Heart right ventricle (tissue), 16 donors: ENCODE measurements around the gene LARGE1. TPM values are rescaled to one million over a fixed set of nuclear protein-coding genes. Genes with fewer than 3 reads are reported as not detected.

Experiments
- ATAC-seq, 8 donors: fragments of 200-7000 bp; cut with Tn5 transposase; one replicate each; pipeline ENCODE4 v1.9.1; 2020; ENCODE audit warnings: mild to moderate bottlenecking in 8 of 8, moderate library complexity in 8 of 8, moderate number of reproducible peaks in 1 of 8
- DNase-seq, 2 donors: peaks; one replicate each; pipeline ENCODE4 v3.0.0-alpha.2; 2020
- H3K27ac ChIP-seq, 10 donors: fragments of 200-600 bp; sonication (generic) in 2 of 10; one replicate each; pipeline versions ENCODE4 v1.5.0 to v1.8.0; 2020 to 2022; ENCODE audit warnings: mild to moderate bottlenecking in 3 of 10
- H3K27me3 ChIP-seq, 7 donors: fragments of 200-600 bp; one replicate each; pipeline ENCODE4 v1.8.0; 2021 to 2022; ENCODE audit warnings: mild to moderate bottlenecking in 2 of 7
- H3K36me3 ChIP-seq, 9 donors: fragments of 200-600 bp; sonication (generic) in 1 of 9; one replicate each; pipeline versions ENCODE4 v1.5.0 to v1.8.0; 2020 to 2022; ENCODE audit warnings: mild to moderate bottlenecking in 2 of 9
- H3K4me1 ChIP-seq, 9 donors: fragments of 200-600 bp; sonication (generic) in 1 of 9; one replicate each; pipeline versions ENCODE4 v1.5.0 to v1.8.0; 2020 to 2022; ENCODE audit warnings: mild to moderate bottlenecking in 4 of 9
- H3K4me3 ChIP-seq, 10 donors: fragments of 200-600 bp; sonication (generic) in 2 of 10; one replicate each; pipeline versions ENCODE4 v1.5.0 to v1.8.0; 2020 to 2022; ENCODE audit warnings: mild to moderate bottlenecking in 7 of 10, moderate library complexity in 2 of 10
- H3K9me3 ChIP-seq, 11 donors: fragments of 200-600 bp in 10 of 11; sonication (generic) in 2 of 11; one replicate each; pipeline versions ENCODE4 v1.5.0 to v1.8.0; 2013 to 2022; ENCODE audit warnings: mild to moderate bottlenecking in 2 of 11, control low read depth in 1 of 11, moderate library complexity in 1 of 11
- CTCF ChIP-seq, 9 donors: fragments of 200-600 bp; sonication (generic) in 2 of 9; IDR thresholded peaks; one replicate each; pipeline versions ENCODE4 v1.5.0 to v1.8.0; 2021 to 2022; ENCODE audit warnings: antibody characterized with exemption in 9 of 9, mild to moderate bottlenecking in 5 of 9, moderate library complexity in 1 of 9
- WGBS, 2 donors: extraction: QIAGEN DNeasy Blood & Tissue Kit; methylation state at CpG; one replicate each; pipeline ENCODE4 v1.1.7; 2013; ENCODE audit warnings: inconsistent platforms in 1 of 2; 5-methylcytosine and 5-hydroxymethylcytosine counted together
- intact Hi-C, 10 donors: fragments of 100-400 bp; cut with DNase I; formaldehyde crosslinking; loops; one replicate each; pipeline versions ENCODE4 v1.11.1 to v1.14.2; 2022
- polyA plus RNA-seq, 2 donors: library from polyadenylated mRNA; stranded (reverse); fragments of 200-250 nt; gene quantifications; one replicate each; pipeline ENCODE4 v1.2.3, GENCODE V29; 2013
- total RNA-seq, 10 donors: library from RNA; stranded (reverse); fragmentation: NEBNext Ultra II Directional in 3 of 10; extraction: Animal tissue kit (Norgen Biotek cat#: 25700) in 3 of 10; gene quantifications; one replicate each; pipeline versions ENCODE4 v1.2.1 to v1.2.4, GENCODE V29; 2021 to 2023
- donor health status: Arrhythmogenic right ventricular cardiomyopathy.
- donor health status: ischemic (EF 13 %, LVEDD 7.1; RV severe dilation, severe dysfunction).
- donor health status: healthy with polysubstance abuse.
- donor health status: DM: no; HTN: yes; CAD: no.
- donor health status: DM: no; HTN: no; CAD: no.
- donor health status: ischemic (EF 25% LVEDD 6.9; RV normal size, moderate dysfunction).
- donor health status: ischemic (EF 25% LVEDD 5.7; RV mildly dilated, moderate dysfunction).
- donor health status: healthy.
- donor health status: DM: yes; HTN: yes; CAD: no.
- donor health status: Ischemic cardiomyopathy.
- donor health status: ischemic (EF 35%, LVEDD 5.7; RV mildly dilated, moderate dysfunction).
- donor health status: nonischemic (EF 11% LVEDD 7.7; RV severe dilation, severe dysfunction).
- donor health status: DM: yes; HTN: yes; CAD: no.
- donor health status: PGD.
- donor health status: ischemic (EF 29% LVEDD 5.4; RV normal size, mild dysfunction).
- donor health status: nonischemic (EF 23%, LVEDD 6.1; RV moderate dilation, normal function).

Gene LARGE1
- total and polyA plus RNA-seq, 12 donors = 33.7 to 184 (median 144) TPM

GRCh38 chr22:33337524-33337923 lies 582.8 kb downstream of the LARGE1 start:
- TF ChIP-seq CTCF (IDR thresholded peaks at IDR 0.05) = no peak
- WGBS, 2 donors = 75 to 82% methylated on average over 10 of the region's 10 CpGs
- peaks cover 0 to 44% (median 5%) of the 10 kb centered on the region in 9 donors for H3K36me3 ChIP-seq
- H3K9me3 ChIP-seq = no peaks in the 10 kb centered on the region
- intact Hi-C loops = no loop called here
- no peak for DNase-seq
- no peak overlapping the region for H3K27ac ChIP-seq
- peaks cover 0 to 8% (median 0%) of the 10 kb centered on the region in 9 donors for H3K4me1 ChIP-seq
- H3K27me3 ChIP-seq = no peaks in the 10 kb centered on the region
- no peak overlapping the region for H3K4me3 ChIP-seq
- peak in 2 of 8 donors; percentile 38 to 55 for ATAC-seq

- Histone ChIP-seq H3K36me3 (peaks cover 0 to 44% (median 5%) of the 10 kb centered on the region in 9 donors), H3K9me3 (no peaks in the 10 kb centered on the region), H3K4me3 (no peak overlapping the region), H3K27ac (no peak overlapping the region), H3K4me1 (peaks cover 0 to 15% (median 0%) of the 10 kb centered on the region in 9 donors), H3K27me3 (no peaks in the 10 kb centered on the region)
- intact Hi-C loops = no loop called here
- no peak for TF ChIP-seq CTCF (IDR thresholded peaks at IDR 0.05)
- WGBS, 2 donors = 95 to 98% methylated on average over 6 of the region's 6 CpGs
- DNase-seq (no peak), ATAC-seq (no peak)
These were observed 584.5 kb downstream of the LARGE1 start for GRCh38 chr22:33335611-33336279.

GRCh38 chr22:33332538-33332937 lies 587.7 kb downstream of the LARGE1 start:
- intact Hi-C loops = no loop called here
- WGBS, 2 donors = 33 to 73% methylated on average over 3 of the region's 3 CpGs
- Histone ChIP-seq H3K27ac (no peak overlapping the region), H3K4me1 (peaks cover 0 to 21% (median 0%) of the 10 kb centered on the region in 9 donors), H3K4me3 (no peak overlapping the region), H3K9me3 (no peaks in the 10 kb centered on the region), H3K27me3 (no peaks in the 10 kb centered on the region), H3K36me3 (peaks cover 0 to 33% (median 5%) of the 10 kb centered on the region in 9 donors)
- ATAC-seq = peak in 7 of 8 donors; percentile 20 to 88 (median 67)
- DNase-seq = peak in 1 of 2 donors; percentile 14
- TF ChIP-seq CTCF (IDR thresholded peaks at IDR 0.05) = no peak

- DNase-seq = no peak
- Histone ChIP-seq H3K4me1 (peaks cover 0 to 33% (median 4%) of the 10 kb centered on the region in 9 donors), H3K27ac (no peak overlapping the region), H3K4me3 (no peak overlapping the region), H3K9me3 (no peaks in the 10 kb centered on the region), H3K27me3 (no peaks in the 10 kb centered on the region), H3K36me3 (peaks cover 0 to 18% (median 0%) of the 10 kb centered on the region in 9 donors)
- no peak for TF ChIP-seq CTCF (IDR thresholded peaks at IDR 0.05)
- WGBS, 2 donors = 97 to 100% methylated on average over 1 of the region's 1 CpG
- intact Hi-C loops = no loop called here
- no peak for ATAC-seq
These were observed 589.3 kb downstream of the LARGE1 start for GRCh38 chr22:33331017-33331416.
